AG09319 (cell line): Measurements from ENCODE around the gene FAM118B.

Source experiments
- DNase-seq: peaks from one replicate; pipeline ENCODE4 v3.0.0-alpha.2; 2010; ENCODE audit warnings: low read depth; ENCODE audit errors: extremely low read depth
- TF ChIP-seq, protein P1 (sequence below): IDR thresholded peaks from 2 replicates; pipeline ENCODE4 v1.5.1; 2011; ENCODE audit warnings: low read depth, mild to moderate bottlenecking, inconsistent platforms, low read length, moderate library complexity

The FAM118B gene

DNA sequence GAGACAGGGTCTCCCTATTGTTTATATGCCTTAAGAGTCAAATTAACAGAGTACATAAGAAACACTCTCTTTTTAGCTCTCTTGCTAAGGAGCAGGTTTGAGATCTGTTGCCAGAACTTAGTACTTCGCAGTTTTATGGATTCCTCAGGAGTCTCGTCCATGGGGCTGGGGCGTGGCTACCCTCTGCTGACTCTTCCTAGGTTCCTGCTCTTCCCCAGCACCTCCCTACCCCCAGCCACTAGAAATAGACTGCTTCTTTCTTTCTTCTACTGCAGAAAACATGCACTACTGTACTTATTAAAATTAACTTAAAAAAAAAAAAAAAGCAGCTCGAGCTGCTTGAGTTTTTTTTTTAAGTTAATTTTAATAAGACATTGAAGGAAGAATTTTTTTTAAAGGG is 8.0 kb downstream of the FAM118B start:
- DNase-seq = no peak
- TF ChIP-seq, protein P1, sequence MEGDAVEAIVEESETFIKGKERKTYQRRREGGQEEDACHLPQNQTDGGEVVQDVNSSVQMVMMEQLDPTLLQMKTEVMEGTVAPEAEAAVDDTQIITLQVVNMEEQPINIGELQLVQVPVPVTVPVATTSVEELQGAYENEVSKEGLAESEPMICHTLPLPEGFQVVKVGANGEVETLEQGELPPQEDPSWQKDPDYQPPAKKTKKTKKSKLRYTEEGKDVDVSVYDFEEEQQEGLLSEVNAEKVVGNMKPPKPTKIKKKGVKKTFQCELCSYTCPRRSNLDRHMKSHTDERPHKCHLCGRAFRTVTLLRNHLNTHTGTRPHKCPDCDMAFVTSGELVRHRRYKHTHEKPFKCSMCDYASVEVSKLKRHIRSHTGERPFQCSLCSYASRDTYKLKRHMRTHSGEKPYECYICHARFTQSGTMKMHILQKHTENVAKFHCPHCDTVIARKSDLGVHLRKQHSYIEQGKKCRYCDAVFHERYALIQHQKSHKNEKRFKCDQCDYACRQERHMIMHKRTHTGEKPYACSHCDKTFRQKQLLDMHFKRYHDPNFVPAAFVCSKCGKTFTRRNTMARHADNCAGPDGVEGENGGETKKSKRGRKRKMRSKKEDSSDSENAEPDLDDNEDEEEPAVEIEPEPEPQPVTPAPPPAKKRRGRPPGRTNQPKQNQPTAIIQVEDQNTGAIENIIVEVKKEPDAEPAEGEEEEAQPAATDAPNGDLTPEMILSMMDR = no peak

DNA sequence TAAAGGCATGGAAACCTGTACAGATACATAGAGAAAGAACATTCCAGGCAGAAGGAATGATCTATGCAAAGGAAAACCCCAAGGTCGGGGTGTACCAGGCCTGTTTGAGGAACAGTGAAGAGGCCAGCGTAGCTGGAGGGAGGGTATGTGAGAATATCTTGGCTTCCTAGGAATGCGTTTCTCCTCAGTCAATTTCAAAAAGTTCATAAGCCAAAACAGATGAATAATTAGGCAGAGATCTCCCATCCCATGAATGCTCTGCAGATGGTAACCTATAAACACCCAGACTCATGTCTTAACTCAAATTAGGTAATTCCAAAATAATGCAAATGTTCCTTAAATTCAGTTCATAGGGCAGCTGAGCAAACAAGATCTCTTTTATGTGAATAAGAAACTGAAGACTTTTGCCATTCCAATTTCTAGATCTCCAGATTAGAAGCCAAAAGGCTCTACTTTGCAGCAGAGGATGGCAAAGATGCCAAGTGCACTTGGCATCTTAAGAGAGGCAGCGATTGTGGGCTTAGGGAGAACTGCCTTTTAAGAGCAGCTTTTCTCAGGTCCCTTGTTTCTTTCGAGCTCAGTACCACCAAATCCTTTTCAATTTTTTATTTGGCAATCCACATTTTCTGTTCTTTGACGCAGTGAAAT is 13.2 kb downstream of the FAM118B start:
- DNase-seq = no peak
- TF ChIP-seq, protein P1 = no peak

DNA sequence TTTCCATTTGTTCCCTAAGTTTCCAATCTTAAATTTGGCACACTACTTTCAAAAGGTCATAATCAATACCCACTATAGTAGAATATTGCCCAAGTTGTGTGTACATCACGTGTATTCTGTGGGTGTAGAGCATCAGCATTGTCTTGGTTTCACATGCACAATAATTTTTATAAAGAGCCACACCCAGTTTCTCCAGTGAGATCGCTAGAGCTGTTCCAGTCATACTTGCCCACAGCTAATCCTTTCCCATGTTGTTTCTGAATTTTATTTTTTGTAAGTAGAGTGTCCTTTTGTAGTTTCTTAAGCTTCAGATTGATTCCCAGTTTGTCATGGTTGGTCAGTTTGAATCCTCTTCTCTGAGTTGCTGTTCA is 13.7 kb downstream of the FAM118B start:
- TF ChIP-seq, protein P1 = no peak
- no peak for DNase-seq

DNA sequence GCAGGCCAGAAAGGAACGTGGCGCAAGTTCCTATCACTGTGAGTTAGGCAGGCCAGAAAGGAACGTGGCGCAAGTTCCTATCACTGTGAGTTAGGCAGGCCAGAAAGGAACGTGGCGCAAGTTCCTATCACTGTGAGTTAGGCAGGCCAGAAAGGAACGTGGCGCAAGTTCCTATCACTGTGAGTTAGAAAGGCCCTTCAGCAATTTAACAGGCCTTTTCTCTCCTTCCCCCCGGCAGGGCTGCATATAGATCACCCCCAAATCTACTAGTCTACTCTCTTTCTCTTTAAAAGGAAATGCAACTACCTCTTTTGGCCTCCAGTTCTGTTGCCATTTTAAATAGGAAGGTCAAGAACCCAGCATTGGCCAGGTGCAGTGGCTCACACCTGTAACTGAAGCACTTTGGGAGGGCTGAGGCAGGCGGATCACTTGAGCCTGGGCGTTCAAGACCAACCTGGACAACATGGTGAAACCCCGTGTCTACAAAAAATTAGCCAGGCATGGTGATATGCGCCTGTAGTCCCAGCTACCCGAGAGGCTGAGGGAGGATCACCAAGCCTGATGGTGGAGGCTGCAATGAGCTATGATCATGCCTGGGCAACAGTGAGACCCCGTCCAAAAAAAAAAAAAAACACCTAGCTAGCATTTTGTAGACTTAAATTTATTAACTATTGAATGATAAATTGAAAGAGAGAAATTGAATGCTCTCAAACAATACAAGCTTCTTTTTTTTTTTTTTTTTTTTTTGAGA is 14.9 kb downstream of the FAM118B start:
- TF ChIP-seq, protein P1 = no peak
- DNase-seq = no peak

DNA sequence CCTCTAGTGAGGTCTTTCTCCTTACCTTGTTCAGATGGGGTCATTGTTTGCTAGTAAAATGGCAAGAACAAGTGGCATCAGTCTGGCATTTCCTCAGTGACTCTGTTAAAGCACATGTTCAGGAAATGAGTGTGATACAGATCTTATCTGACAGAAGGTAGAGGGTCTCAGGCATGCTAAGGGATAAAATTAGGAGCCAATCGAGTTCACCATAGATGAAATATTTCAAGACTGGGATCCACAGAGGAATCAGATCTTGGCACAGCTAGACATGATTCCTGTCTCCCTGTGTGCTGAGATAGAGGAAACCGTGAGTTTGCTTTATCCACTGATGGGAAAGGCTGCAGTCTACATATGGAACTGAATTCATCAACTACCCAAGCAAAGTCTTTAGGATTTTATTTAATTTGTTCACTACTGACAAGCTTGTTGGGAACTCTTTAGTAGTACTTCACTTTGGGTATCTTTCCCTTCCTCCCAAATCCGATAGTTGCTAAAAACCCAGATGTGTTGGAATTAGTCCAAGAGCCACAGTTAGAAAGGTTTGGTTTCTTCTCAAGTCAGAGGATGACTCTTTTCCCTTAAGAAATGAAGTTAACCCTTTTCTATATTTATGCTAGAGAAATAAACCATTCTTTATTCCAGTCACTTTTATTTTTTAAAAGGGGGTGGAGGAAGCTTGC is 18.4 kb downstream of the FAM118B start:
- DNase-seq = no peak
- TF ChIP-seq, protein P1 = no peak

DNA sequence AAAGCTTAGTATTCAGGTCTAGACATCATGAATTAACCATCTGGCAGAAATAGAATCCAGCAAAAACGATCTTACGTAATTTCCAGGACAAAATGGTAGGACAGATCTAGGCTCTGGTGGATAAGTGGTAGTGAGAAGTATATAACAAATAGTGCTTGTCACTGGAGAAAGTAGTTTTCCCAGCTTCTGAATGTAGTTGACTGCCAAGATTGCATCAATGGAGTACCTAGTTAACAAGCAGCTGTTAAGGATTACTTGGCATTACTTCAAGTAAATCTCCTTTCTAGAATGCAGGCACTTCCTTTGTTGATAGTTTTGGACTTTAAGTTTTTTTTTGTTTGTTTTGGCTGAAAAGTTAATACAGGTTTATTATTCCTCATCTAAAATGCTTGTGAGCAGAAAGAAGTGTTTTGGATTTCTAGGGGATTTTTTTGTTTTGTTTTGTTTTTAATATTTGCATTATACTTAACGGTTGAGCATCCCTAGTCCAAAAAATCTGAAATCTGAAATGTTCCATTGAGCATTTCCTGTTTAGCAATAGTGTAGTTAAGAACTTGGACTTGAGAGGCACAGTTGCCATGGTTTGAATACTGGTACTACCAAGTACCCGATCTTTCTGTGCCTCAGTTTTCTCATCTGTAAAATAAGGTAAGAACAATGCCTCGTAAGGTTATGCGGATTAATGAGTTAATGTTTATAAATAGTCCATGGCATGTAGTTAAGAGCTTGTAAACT is 20.3 kb downstream of the FAM118B start:
- no peak for DNase-seq

More for the DNA sequence above, 20.3 kb downstream of the FAM118B start:
- TF ChIP-seq, protein P1 = no peak
